ENCODE results near the gene HAO1. TPM values are rescaled to one million over a fixed set of nuclear protein-coding genes. Genes with fewer than 3 reads are reported as not detected.

Gene HAO1
- total RNA-seq, 1 experiment from 2014 or later, result not detected

DNA sequence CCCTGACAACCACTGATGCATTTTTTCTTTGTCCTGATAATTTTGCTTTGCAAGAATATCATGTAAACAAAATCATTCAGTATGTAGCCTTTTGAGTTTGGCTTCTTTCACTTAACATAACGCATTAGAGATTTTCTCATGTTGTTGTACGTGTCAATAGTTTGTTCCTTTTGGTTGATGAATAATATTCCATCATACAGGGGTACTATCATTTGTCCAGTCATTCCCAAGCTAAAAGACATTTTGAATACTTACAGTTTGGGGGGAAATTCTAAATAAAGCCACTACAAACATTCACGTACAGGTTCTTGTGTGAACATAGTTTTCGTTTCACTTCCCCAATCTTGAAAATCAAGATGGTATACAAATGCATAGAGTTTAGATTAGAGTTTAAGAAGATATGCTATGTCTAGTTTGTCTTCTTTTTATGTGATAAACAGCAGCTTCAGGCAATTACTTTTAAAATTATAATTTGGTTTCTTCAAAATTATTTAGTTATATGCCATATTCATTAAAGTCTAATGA, 5.2 kb downstream of the HAO1 start:
- in situ Hi-C loops (cut with HindIII; ENCODE audit: low sequenced_read_pairs), result no loop called here
- DNase-seq (ENCODE audit: low spot score), result no peak

DNA sequence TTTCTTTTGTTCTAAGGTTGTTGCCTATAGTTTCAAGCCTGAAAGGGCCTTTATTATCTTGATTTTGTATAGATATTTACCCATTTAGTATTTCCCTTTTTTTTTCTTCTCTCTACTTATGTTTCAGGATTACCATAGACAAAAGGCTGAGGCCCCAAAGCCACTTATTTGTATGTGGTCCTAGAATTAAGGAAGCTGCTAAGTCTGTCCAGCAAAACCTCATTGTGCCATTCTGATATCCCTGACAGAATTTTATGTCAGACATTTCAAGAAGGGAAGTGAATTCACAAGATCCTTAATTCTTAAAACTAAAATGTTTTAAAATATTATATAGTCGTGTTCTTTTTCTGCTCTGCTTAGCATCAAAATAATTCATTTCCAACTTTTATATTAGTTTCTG, 6.9 kb downstream of the HAO1 start:
- in situ Hi-C loops (cut with HindIII; ENCODE audit: low sequenced_read_pairs), result no loop called here
- DNase-seq (ENCODE audit: low spot score), result no peak

- in situ Hi-C loops (cut with HindIII; ENCODE audit: low sequenced_read_pairs), result no loop called here
- DNase-seq (ENCODE audit: low spot score), result no peak
Observed at GRCh38 chr20:7930343-7930742, 9.9 kb downstream of the HAO1 start.

DNA sequence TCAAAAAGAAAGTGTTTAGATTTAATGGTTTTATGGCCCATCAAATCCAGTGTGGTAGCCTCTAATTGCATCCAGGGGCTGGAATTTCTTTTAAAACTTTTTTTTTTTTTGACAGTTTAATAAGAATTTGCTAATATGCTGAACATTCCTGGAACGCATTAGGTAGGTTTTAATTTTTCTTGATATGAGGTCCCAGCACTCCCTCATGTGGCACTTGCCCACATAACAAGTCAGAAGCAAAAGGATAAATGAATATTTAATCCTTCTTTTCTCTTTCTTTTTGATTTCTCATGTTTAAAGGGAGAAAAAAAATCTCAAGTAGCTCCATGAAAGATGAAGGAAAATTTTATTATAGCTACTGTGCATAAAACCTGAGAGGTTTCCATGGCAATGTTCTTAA, 13.5 kb downstream of the HAO1 start:
- peak; percentile 16 for DNase-seq (ENCODE audit: low spot score)
- in situ Hi-C loops (cut with HindIII; ENCODE audit: low sequenced_read_pairs), result no loop called here

DNA sequence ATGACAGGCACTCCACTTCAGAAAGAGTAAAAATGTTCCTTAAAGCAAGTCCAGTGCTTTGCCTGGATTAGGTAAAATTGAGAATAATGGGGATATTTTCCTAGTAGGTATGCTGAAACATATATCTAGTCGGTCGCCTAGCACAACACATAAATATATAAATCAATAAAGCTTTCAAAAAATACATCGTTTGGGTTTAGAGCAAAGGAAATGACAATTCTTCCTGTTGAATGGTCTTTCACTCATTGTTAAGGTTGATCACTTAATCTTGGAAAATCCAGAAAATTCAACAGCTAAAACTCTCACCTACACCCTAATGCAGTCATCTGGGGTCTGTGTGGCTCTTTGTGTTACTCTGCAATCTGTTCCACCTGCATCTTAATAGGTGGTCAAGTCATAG, 13.9 kb downstream of the HAO1 start:
- in situ Hi-C loops (cut with HindIII; ENCODE audit: low sequenced_read_pairs), result no loop called here

DNA sequence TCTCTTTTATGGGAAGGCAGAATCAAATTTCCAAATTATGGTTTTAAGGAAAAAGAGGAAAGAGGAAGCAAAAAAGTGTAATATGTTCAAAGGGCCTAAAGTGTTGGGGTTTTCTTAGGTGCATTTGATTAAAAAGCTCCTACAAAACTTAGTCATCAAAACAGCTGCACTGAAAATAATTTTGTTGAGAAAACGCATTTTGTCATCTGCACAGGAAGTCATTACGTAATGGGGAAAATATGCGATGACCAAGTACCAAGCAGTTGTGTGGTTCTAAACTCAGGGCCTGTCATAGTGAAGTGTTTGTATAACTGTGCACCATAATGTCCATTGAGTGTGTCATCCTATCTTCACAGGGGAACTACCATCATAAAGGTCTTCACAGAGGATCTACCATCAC, 15.6 kb downstream of the HAO1 start:
- in situ Hi-C loops (cut with HindIII; ENCODE audit: low sequenced_read_pairs), result no loop called here
- DNase-seq (ENCODE audit: low spot score), result no peak

More for the DNA sequence above, 13.9 kb downstream of the HAO1 start:
- DNase-seq (ENCODE audit: low spot score), result no peak

GRCh38 chr20:7916648-7917047, 23.6 kb downstream of the HAO1 start:
- in situ Hi-C loops (cut with HindIII; ENCODE audit: low sequenced_read_pairs), result no loop called here
- DNase-seq (ENCODE audit: low spot score), result no peak

- in situ Hi-C loops (cut with HindIII; ENCODE audit: low sequenced_read_pairs), result no loop called here
- no peak for DNase-seq (ENCODE audit: low spot score)
Observed at GRCh38 chr20:7912551-7912950, 27.7 kb downstream of the HAO1 start.

- in situ Hi-C loops (cut with HindIII; ENCODE audit: low sequenced_read_pairs), result no loop called here
- no peak for DNase-seq (ENCODE audit: low spot score)
Observed at GRCh38 chr20:7911586-7912330, 28.5 kb downstream of the HAO1 start.

- in situ Hi-C loops (cut with HindIII; ENCODE audit: low sequenced_read_pairs), result no loop called here
- no peak for DNase-seq (ENCODE audit: low spot score)
Observed at GRCh38 chr20:7908905-7909304, 31.4 kb downstream of the HAO1 start.

DNA sequence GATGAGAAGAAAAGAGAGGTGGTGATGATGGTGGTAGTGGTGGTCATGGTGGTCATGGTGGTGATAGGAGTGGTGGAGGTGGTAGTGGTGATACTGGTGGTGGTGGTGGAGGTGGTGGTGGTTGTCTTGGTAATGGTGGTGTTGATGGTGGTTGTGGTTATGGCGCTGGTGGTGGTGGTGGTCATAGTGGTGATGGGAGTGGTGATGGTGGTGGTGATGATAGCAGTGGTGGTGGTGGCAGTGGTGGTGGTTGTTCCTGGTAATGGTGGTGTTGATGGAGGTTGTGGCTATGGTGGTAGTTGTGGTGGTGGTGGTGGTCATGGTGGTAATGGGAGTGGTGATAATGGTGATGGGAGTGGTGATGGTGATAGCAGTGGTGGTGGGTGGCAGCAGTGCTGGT, 36.8 kb downstream of the HAO1 start:
- no peak for DNase-seq (ENCODE audit: low spot score)
- in situ Hi-C loops (cut with HindIII; ENCODE audit: low sequenced_read_pairs), result no loop called here

- no peak for DNase-seq (ENCODE audit: low spot score)
- in situ Hi-C loops (cut with HindIII; ENCODE audit: low sequenced_read_pairs), result no loop called here
Observed at GRCh38 chr20:7902879-7903278, 37.4 kb downstream of the HAO1 start.

DNA sequence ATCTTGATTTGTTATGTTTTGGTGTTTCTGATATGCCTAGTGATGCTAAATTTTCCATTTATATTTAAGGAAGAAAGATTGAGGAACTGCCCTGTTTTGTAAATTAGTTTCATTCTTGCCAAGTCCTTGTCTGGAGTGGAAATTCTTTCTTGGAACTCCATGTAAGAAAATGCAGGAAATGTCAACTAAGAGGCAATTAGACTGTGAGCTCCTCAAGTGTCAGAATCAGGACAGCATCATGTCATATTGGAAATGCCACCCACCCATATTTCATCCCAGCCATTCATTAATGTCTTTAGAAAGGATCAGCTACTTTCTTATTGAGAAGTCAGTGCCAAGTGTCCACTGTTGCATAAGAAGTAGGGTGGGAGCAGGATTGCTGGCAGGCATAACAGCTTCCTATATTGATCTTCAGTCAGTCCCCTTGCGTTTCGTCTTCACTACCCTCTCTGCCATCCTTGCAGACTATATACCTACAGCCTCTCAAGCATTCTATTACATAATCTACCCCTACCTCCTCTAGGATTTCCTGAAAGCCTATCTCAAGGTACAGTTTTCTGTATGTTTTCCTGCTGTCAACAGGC, 42.4 kb downstream of the HAO1 start:
- in situ Hi-C loops (cut with HindIII; ENCODE audit: low sequenced_read_pairs), result no loop called here
- no peak for DNase-seq (ENCODE audit: low spot score)

- no peak for DNase-seq (ENCODE audit: low spot score)
- in situ Hi-C loops (cut with HindIII; ENCODE audit: low sequenced_read_pairs), result no loop called here
Observed at GRCh38 chr20:7893014-7893730, 47.1 kb downstream of the HAO1 start.

GRCh38 chr20:7891705-7892104, 48.6 kb downstream of the HAO1 start:
- in situ Hi-C loops (cut with HindIII; ENCODE audit: low sequenced_read_pairs), result no loop called here
- no peak for DNase-seq (ENCODE audit: low spot score)

DNA sequence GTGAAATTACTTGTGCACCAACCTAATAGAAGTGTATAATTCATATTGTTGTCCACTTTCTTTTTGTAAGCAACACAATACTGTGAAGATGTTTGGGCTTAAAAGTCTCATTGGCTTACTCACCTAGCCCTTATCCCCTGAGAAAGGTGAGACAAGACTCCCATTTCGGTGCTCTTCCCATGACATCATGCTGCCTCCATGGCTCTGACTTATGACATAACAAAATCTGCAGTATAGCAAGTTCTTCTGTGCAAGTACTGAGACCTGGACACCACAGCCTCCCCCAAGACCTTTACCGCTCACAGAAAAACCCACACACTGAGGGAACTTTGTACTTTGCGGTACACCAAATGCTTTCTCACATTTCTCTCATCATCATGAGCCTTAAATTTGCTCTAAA, 50.5 kb downstream of the HAO1 start:
- in situ Hi-C loops (cut with HindIII; ENCODE audit: low sequenced_read_pairs), result no loop called here
- DNase-seq (ENCODE audit: low spot score), result no peak

- in situ Hi-C loops (cut with HindIII; ENCODE audit: low sequenced_read_pairs), result no loop called here
Observed at GRCh38 chr20:7883741-7884140, 56.5 kb downstream of the HAO1 start.

DNA sequence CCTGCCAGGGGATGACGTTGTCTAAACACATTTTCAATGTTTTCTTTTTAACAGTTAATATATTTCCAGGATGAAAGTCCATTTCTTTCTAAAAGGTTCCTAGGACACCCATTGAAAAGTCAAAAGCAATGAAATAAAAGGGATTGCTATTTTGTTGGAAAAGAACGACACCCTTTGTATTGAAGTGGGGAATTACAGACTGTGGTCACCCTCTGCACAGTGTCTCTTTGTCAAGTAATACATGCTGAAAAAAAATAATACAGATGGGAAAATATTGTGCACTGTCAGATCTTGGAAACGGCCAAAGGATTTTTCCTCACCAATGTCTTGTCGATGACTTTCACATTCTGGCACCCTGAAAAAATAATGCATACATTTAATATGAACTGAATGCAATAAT, 56.9 kb downstream of the HAO1 start:
- in situ Hi-C loops (cut with HindIII; ENCODE audit: low sequenced_read_pairs), result no loop called here
- DNase-seq (ENCODE audit: low spot score), result no peak

More at GRCh38 chr20:7883741-7884140, 56.5 kb downstream of the HAO1 start:
- no peak for DNase-seq (ENCODE audit: low spot score)

DNA sequence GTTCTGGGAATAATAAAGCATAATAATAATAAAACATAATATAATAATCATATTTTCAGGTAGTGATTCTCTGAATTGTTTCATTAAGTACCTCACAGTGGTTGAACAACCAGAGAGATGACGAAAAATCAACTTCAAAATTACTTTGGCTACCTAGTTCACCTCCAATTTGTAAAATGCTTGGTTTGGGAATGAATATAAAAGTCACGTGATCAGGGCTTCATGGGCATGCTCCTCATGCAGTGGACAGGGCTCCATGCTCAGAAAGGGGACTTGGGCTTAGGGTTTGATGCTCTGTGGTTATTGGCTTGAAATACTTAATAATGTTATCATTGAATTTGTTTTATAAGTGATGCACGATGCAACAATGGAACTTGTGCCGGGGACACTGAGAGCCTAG, 58.2 kb downstream of the HAO1 start:
- in situ Hi-C loops (cut with HindIII; ENCODE audit: low sequenced_read_pairs), result no loop called here
- no peak for DNase-seq (ENCODE audit: low spot score)

- no peak for DNase-seq (ENCODE audit: low spot score)
- in situ Hi-C loops (cut with HindIII; ENCODE audit: low sequenced_read_pairs), result no loop called here
Observed at GRCh38 chr20:7881551-7881950, 58.7 kb downstream of the HAO1 start.

All from G401 (cell line).